HG03439 (cell line): ENCODE results near the gene LSG1.

ENCODE experiments used
- ATAC-seq: cut with Tn5 transposase; IDR thresholded peaks from one replicate; pipeline ENCODE4 v1.9.1; 2021; ENCODE audit warnings: mild to moderate bottlenecking, moderate library complexity; ENCODE audit not compliant: unreplicated experiment

LSG1 gene

GRCh38 chr3:194687638-194688199 is 15.7 kb upstream of the LSG1 start:
- peak; percentile 42 for ATAC-seq

- ATAC-seq, result peak; percentile 5
Observed at GRCh38 chr3:194686816-194687637, 15.0 kb upstream of the LSG1 start.

GRCh38 chr3:194686414-194686815 is 14.4 kb upstream of the LSG1 start:
- ATAC-seq, result no peak

- ATAC-seq, result no peak
Observed at GRCh38 chr3:194685718-194686413, 13.9 kb upstream of the LSG1 start, which contains the start of gene FAM43A. Gene FAM43A (plus strand): TSS chr3:194685883. CDS start chr3:194686827, 944 bp downstream.

GRCh38 chr3:194685065-194685717 is 13.2 kb upstream of the LSG1 start:
- ATAC-seq, result no peak

- ATAC-seq, result no peak
Observed at GRCh38 chr3:194683380-194683779, 11.4 kb upstream of the LSG1 start.

GRCh38 chr3:194682694-194683310 is 10.8 kb upstream of the LSG1 start:
- peak; percentile 35 for ATAC-seq

GRCh38 chr3:194682189-194682693 is 10.2 kb upstream of the LSG1 start:
- no peak for ATAC-seq

GRCh38 chr3:194680888-194681615 is 9.1 kb upstream of the LSG1 start:
- ATAC-seq, result no peak

- no peak for ATAC-seq
Observed at GRCh38 chr3:194676471-194676870, 4.5 kb upstream of the LSG1 start.

- no peak for ATAC-seq
Observed at GRCh38 chr3:194675680-194676079, 3.7 kb upstream of the LSG1 start.

GRCh38 chr3:194675081-194675640 is 3.2 kb upstream of the LSG1 start:
- no peak for ATAC-seq

GRCh38 chr3:194673761-194674160 is 1.8 kb upstream of the LSG1 start:
- no peak for ATAC-seq

- ATAC-seq, result no peak
Observed at GRCh38 chr3:194672876-194673275, 885 bp upstream of the LSG1 start.

- ATAC-seq, result no peak
Observed at GRCh38 chr3:194671511-194671899, 486 bp downstream of the LSG1 start.

GRCh38 chr3:194667363-194667762 is 4.6 kb downstream of the LSG1 start:
- no peak for ATAC-seq

- ATAC-seq, result no peak
Observed at GRCh38 chr3:194664857-194665256, 7.1 kb downstream of the LSG1 start.

- no peak for ATAC-seq
Observed at GRCh38 chr3:194661946-194662345, 10.0 kb downstream of the LSG1 start.

- no peak for ATAC-seq
Observed at GRCh38 chr3:194661374-194661773, 10.6 kb downstream of the LSG1 start.

- ATAC-seq, result no peak
Observed at GRCh38 chr3:194659778-194660177, 12.2 kb downstream of the LSG1 start.
